Ovary (tissue), 9 donors: ENCODE results near the gene CRTC3. TPM values are rescaled to one million over a fixed set of nuclear protein-coding genes. Genes with fewer than 3 reads are reported as not detected.
"Not testable (repeated sequence)": the region's sequence is repeated elsewhere in the genome, so short reads cannot be mapped to it uniquely, and the experiment has no call there.

Experiments
- DNase-seq, 5 donors: peaks; one replicate each; pipeline ENCODE4 v3.0.0-alpha.2; 2019 to 2020
- H3K27ac ChIP-seq, 2 donors: fragments of 200-600 bp; one replicate each; pipeline versions ENCODE4 v1.5.1 to v1.8.0; 2019 to 2022
- H3K27me3 ChIP-seq: fragments of 200-600 bp; one replicate; pipeline ENCODE4 v1.8.0; 2022
- H3K36me3 ChIP-seq: fragments of 200-600 bp; sonication (generic); one replicate; pipeline ENCODE4 v1.5.1; 2019
- H3K4me1 ChIP-seq: one replicate; pipeline ENCODE4 v1.8.1; 2013; ENCODE audit warnings: mild to moderate bottlenecking, moderate library complexity; ENCODE audit not compliant: insufficient read depth
- H3K4me3 ChIP-seq: fragments of 200-600 bp; sonication (generic); one replicate; pipeline ENCODE4 v1.5.1; 2017
- H3K9me3 ChIP-seq, 2 donors: fragments of 200-600 bp in 1 of 2; sonication (generic) in 1 of 2; one replicate each; pipeline versions ENCODE4 v1.5.1 to v1.8.1; 2013 to 2019; ENCODE audit warnings: mild to moderate bottlenecking in 1 of 2, moderate library complexity in 1 of 2
- CTCF ChIP-seq, 3 donors: fragments of 450-650 bp in 2 of 3; fragments of 200-600 bp in 1 of 3; IDR thresholded peaks; one replicate each; pipeline versions ENCODE4 v1.5.1 to v1.8.0; 2016 to 2022; ENCODE audit warnings: antibody characterized with exemption in 3 of 3, mild to moderate bottlenecking in 1 of 3
- EP300 ChIP-seq: sonication (generic); formaldehyde crosslinking; IDR thresholded peaks from one replicate; pipeline ENCODE4 v1.6.1; 2017; ENCODE audit warnings: antibody characterized with exemption
- POLR2A ChIP-seq: fragments of 450-650 bp; IDR thresholded peaks from one replicate; pipeline ENCODE4 v1.6.1; 2017; ENCODE audit warnings: antibody characterized with exemption, mild to moderate bottlenecking, moderate library complexity
- WGBS, 3 donors: extraction: QIAGEN DNeasy Blood & Tissue Kit in 1 of 3; methylation state at CpG; one replicate each; pipeline versions ENCODE4 v1.1.5 to v1.1.7; 2013 to 2017; 5-methylcytosine and 5-hydroxymethylcytosine counted together
- intact Hi-C, 4 donors: fragments of 100-400 bp; cut with DNase I; formaldehyde crosslinking; loops; one replicate each; pipeline versions ENCODE4 v1.11.0 to v1.15.1; 2022 to 2023
- polyA plus RNA-seq, 2 donors: library from polyadenylated mRNA; stranded (reverse); fragments of 200-250 nt in 1 of 2; fragments of 350-450 nt in 1 of 2; fragmentation: Illumina TruSeq in 1 of 2; extraction: RNeasy Lipid Tissue Mini Kit (QIAGEN cat#74804) in 1 of 2; gene quantifications; one replicate each; pipeline ENCODE4 v1.2.3, GENCODE V29; 2013 to 2014
- total RNA-seq, 7 donors: library from RNA; depleted of rRNA in 2 of 7; stranded (reverse); fragments of >200 nt in 2 of 7; fragmentation: NEBNext Ultra II Directional in 3 of 7; extraction: Animal tissue kit (Norgen Biotek cat#: 25700) in 3 of 7; gene quantifications; one replicate each; pipeline versions ENCODE4 v1.1.0 to v1.2.4, GENCODE V29; 2016 to 2023
- donor health status: DM: no; HTN: no; CAD: no; lungs with moderate emphysema.
- donor health status: DM: no; HTN: no; CAD: no.
- donor health status: Bipolar disorder and iron deficiency.
- donor health status: DM: yes; HTN: yes; CAD: no.
- donor health status: DM: no; HTN: no; CAD: no.
- donor health status: DM: yes; HTN: yes; CAD: no.

CRTC3 gene
- total and polyA plus RNA-seq, 9 donors: 36.9 to 106 (median 85.4) TPM

- Histone ChIP-seq H3K9me3 (no peaks in the 10 kb centered on the region), H3K36me3 (no peaks in the 10 kb centered on the region), H3K27me3 (no peaks in the 10 kb centered on the region), H3K27ac (no peak overlapping the region), H3K4me3 (no peak overlapping the region), H3K4me1 (no peaks in the 10 kb centered on the region)
- TF ChIP-seq CTCF (IDR thresholded peaks at IDR 0.05): no peak
- TF ChIP-seq EP300: no peak
- TF ChIP-seq POLR2A: no peak
- no peak for DNase-seq
- intact Hi-C loops: no loop called here
- 77 to 83% (median 80%) methylated on average over 13 of the region's 13 CpGs for WGBS, 3 donors
Measured at GRCh38 chr15:90624278-90624981, 94.7 kb downstream of the CRTC3 start.

GRCh38 chr15:90625037-90625436, 95.3 kb downstream of the CRTC3 start:
- no peaks in the 10 kb centered on the region for H3K9me3 ChIP-seq
- no peak for TF ChIP-seq CTCF (IDR thresholded peaks at IDR 0.05)
- no peak for TF ChIP-seq EP300
- TF ChIP-seq POLR2A: no peak
- intact Hi-C loops: no loop called here
- H3K4me3 ChIP-seq: no peak overlapping the region
- H3K27ac ChIP-seq: no peak overlapping the region
- no peak for DNase-seq
- no peaks in the 10 kb centered on the region for H3K4me1 ChIP-seq
- H3K27me3 ChIP-seq: no peaks in the 10 kb centered on the region
- 84 to 92% (median 90%) methylated on average over 7 of the region's 7 CpGs for WGBS, 3 donors
- no peaks in the 10 kb centered on the region for H3K36me3 ChIP-seq

GRCh38 chr15:90629217-90629616, 99.5 kb downstream of the CRTC3 start:
- Histone ChIP-seq H3K27me3 (no peaks in the 10 kb centered on the region), H3K36me3 (no peaks in the 10 kb centered on the region), H3K27ac (no peak overlapping the region), H3K4me1 (no peaks in the 10 kb centered on the region), H3K9me3 (no peaks in the 10 kb centered on the region), H3K4me3 (no peak overlapping the region)
- no peak for TF ChIP-seq EP300
- TF ChIP-seq POLR2A: no peak
- TF ChIP-seq CTCF (IDR thresholded peaks at IDR 0.05): no peak
- intact Hi-C loops: no loop called here
- WGBS, 3 donors: 91 to 92% (median 91%) methylated on average over 12 of the region's 12 CpGs
- DNase-seq: no peak

GRCh38 chr15:90633360-90633759, 103.6 kb downstream of the CRTC3 start:
- no peaks in the 10 kb centered on the region for H3K36me3 ChIP-seq
- no peaks in the 10 kb centered on the region for H3K27me3 ChIP-seq
- H3K9me3 ChIP-seq: no peaks in the 10 kb centered on the region
- TF ChIP-seq CTCF (IDR thresholded peaks at IDR 0.05) (no peak), EP300 (no peak), POLR2A (no peak)
- intact Hi-C loops: no loop called here
- H3K4me3 ChIP-seq: no peak overlapping the region
- peaks cover 3% of the 10 kb centered on the region for H3K4me1 ChIP-seq
- WGBS, 3 donors: 76 to 89% (median 80%) methylated on average over 3 of the region's 3 CpGs
- H3K27ac ChIP-seq: no peak overlapping the region
- no peak for DNase-seq

GRCh38 chr15:90636993-90637392, 107.3 kb downstream of the CRTC3 start:
- H3K9me3 ChIP-seq, H3K36me3 ChIP-seq, H3K27me3 ChIP-seq, intact Hi-C loops, H3K4me1 ChIP-seq, DNase-seq, H3K4me3 ChIP-seq, H3K27ac ChIP-seq: not testable (repeated sequence)
- WGBS, 3 donors: 61 to 85% (median 81%) methylated on average over 2 to 3 of the region's 3 CpGs
